Measurements from ENCODE around the gene STAU1. TPM values are rescaled to one million over a fixed set of nuclear protein-coding genes. Genes with fewer than 3 reads are reported as not detected.

The STAU1 gene
- total and polyA plus RNA-seq, 3 experiments from 2014 or later = 40.5 to 77.6 (median 76.8) TPM

DNA sequence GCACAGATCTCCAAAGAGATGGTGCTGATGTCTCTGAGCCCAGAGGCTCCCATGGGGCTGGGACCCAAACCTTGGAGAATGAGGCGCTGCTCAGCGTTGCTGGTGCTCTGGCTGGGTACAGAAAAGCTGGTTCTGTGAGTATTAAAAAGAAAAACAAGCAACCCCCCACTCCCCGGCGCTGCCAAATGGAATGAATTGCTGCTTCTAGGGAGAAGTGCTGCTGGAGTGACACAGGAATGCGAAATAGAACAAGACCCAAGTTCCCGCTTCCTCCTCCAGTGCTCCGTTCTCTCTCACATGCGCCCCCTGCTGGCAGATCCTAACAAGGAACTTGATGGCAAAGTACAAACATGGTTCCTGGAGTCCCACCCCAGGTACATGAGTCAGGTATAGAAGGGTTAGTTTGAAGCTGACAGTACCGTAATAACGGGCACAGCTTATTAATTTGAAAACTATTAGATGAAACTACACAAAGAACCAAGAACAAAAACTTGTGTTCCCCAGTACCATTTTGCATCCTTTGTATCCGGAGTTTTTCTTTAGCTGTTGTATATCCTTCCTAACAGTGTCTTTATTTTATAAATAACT is 29.0 kb upstream of the STAU1 start:
- Mint-ChIP-seq H3K36me3 (peaks cover 0 to 25% (median 0%) of the 10 kb centered on the region in 3 donors), H3K27ac (peak overlapping the region; percentile 48 to 96 (median 84)), H3K4me3 (peak overlapping the region; percentile 7 to 76 (median 68)), H3K9me3 (no peaks in the 10 kb centered on the region), H3K4me1 (peaks cover 27 to 40% (median 32%) of the 10 kb centered on the region in 3 donors), H3K27me3 (peaks cover 3 to 4% of the 10 kb centered on the region in 2 donors)
- POLR2A ChIA-PET = interaction anchor here (0.6 to 1.4 kb wide), 4 partner anchors 30 to 84 kb away, joined by 3 to 6 read pairs (median 6); partner anchors contain the start of gene STAU1
- H3K4me3 ChIP-seq (ENCODE audit: low read length) = no peak overlapping the region
- H3K9me3 ChIP-seq (ENCODE audit: low read length) = no peaks in the 10 kb centered on the region
- peaks cover 23% of the 10 kb centered on the region for H3K4me1 ChIP-seq (ENCODE audit: insufficient read depth, low read length)
- CTCF ChIA-PET = interaction anchor here (0.7 to 6.4 kb wide), 34 partner anchors 12 to 188 kb away, joined by 3 to 98 read pairs (median 5); partner anchors contain the start of gene STAU1
- no peaks in the 10 kb centered on the region for H3K36me3 ChIP-seq (ENCODE audit: insufficient read depth, low read length)
- peak; percentile 79 to 94 (median 89) for DNase-seq
- H3K27ac ChIP-seq (ENCODE audit: low read depth, low read length) = no peak overlapping the region
- no peaks in the 10 kb centered on the region for H3K27me3 ChIP-seq (ENCODE audit: insufficient read depth, low read length, poor library complexity, severe bottlenecking)

DNA sequence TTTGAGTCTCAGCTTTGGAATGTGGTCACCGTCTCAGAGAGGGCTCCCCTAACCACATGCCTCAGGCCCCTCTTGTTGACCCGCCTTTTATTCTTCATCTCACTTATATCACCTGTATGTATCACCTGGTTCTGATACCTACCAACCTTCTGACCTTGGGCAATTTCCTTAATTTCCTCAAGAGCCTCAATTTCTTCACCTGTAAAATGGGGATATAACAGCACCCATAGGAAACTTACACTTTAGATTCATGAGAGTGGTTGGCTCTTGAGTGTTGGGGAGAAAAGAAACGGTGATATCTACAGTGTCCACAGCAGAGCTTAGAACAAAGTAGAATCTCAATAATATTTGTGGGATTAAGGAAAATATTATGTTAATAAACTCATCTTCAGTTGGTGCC is 27.1 kb upstream of the STAU1 start:
- H3K36me3 ChIP-seq (ENCODE audit: insufficient read depth, low read length) = no peaks in the 10 kb centered on the region
- peaks cover 0 to 3% (median 2%) of the 10 kb centered on the region in 5 donors for H3K9me3 Mint-ChIP-seq
- H3K4me1 Mint-ChIP-seq = peaks cover 17 to 21% (median 20%) of the 10 kb centered on the region in 3 donors
- H3K4me1 ChIP-seq (ENCODE audit: insufficient read depth, low read length) = peaks cover 16% of the 10 kb centered on the region
- no peak for DNase-seq
- H3K27me3 Mint-ChIP-seq = peaks cover 3 to 4% of the 10 kb centered on the region in 2 donors
- no peaks in the 10 kb centered on the region for H3K9me3 ChIP-seq (ENCODE audit: low read length)
- ChIA-PET CTCF (interaction anchor here (0.6 to 6.4 kb wide), 6 partner anchors 10 to 86 kb away, joined by 3 to 98 read pairs (median 8); no protein-coding TSS in a partner anchor), POLR2A (no interaction called here)
- peaks cover 0 to 11% (median 3%) of the 10 kb centered on the region in 3 donors for H3K36me3 Mint-ChIP-seq
- H3K4me3 Mint-ChIP-seq = no peak overlapping the region
- H3K4me3 ChIP-seq (ENCODE audit: low read length) = no peak overlapping the region
- no peak overlapping the region for H3K27ac Mint-ChIP-seq
- no peak overlapping the region for H3K27ac ChIP-seq (ENCODE audit: low read depth, low read length)
- no peaks in the 10 kb centered on the region for H3K27me3 ChIP-seq (ENCODE audit: insufficient read depth, low read length, poor library complexity, severe bottlenecking)

DNA sequence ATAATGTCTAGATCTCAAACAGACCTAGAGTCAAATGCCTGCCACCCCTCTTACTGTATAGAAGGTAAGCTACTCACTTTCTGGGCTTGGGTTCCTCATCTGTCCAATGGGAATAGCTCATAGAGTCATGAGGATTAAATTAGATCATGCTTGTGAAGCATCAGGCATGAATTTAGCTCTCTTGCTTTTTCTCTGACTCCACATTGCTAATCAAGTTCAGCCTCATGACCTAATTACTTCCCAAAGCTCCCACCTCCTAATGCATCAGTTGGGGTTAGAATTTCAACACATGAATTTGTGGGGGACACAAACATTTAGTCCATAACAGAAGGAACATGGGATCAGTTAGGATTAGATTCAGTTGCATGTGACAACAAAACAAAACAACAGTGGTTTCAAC is 26.4 kb upstream of the STAU1 start:
- peaks cover 2 to 6% (median 4%) of the 10 kb centered on the region in 3 donors for H3K36me3 Mint-ChIP-seq
- ChIA-PET POLR2A (no interaction called here), CTCF (interaction anchor here (0.6 to 6.4 kb wide), 4 partner anchors 9 to 87 kb away, joined by 3 to 98 read pairs (median 4); no protein-coding TSS in a partner anchor)
- Histone ChIP-seq H3K27me3 (ENCODE audit: insufficient read depth, low read length, poor library complexity, severe bottlenecking) (no peaks in the 10 kb centered on the region), H3K4me1 (ENCODE audit: insufficient read depth, low read length) (peaks cover 10% of the 10 kb centered on the region), H3K9me3 (ENCODE audit: low read length) (no peaks in the 10 kb centered on the region), H3K36me3 (ENCODE audit: insufficient read depth, low read length) (no peaks in the 10 kb centered on the region), H3K4me3 (ENCODE audit: low read length) (no peak overlapping the region), H3K27ac (ENCODE audit: low read depth, low read length) (no peak overlapping the region)
- peaks cover 3 to 4% of the 10 kb centered on the region in 2 donors for H3K27me3 Mint-ChIP-seq
- H3K4me1 Mint-ChIP-seq = peaks cover 11 to 15% (median 14%) of the 10 kb centered on the region in 3 donors
- H3K9me3 Mint-ChIP-seq = peaks cover 0 to 6% (median 2%) of the 10 kb centered on the region in 5 donors
- H3K27ac Mint-ChIP-seq = no peak overlapping the region
- no peak for DNase-seq
- H3K4me3 Mint-ChIP-seq = no peak overlapping the region

DNA sequence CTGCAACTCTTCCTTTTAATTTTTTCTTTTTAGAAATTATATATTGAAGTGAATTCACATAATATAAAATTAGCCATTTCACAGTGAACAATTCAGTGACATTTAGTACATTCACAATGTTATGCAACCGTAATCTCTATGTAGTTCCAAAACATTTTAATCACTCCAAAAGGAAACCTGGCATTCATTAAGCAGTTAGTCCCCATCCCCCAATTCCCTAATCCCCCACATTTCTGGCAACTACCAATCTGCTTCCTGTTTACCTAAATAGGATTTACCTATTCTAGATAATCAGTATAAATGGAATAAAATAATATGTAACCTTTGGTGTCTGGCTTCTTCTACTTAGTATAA is 22.6 kb upstream of the STAU1 start:
- DNase-seq = no peak
- no peaks in the 10 kb centered on the region for H3K4me1 Mint-ChIP-seq
- CTCF ChIA-PET = interaction anchor here (0.9 kb wide), 1 partner anchor 78 kb away, joined by 3 read pairs; no protein-coding TSS in a partner anchor
- H3K27me3 Mint-ChIP-seq = peaks cover 3 to 5% of the 10 kb centered on the region in 2 donors
- no peak overlapping the region for H3K4me3 ChIP-seq (ENCODE audit: low read length)
- no peaks in the 10 kb centered on the region for H3K9me3 ChIP-seq (ENCODE audit: low read length)
- H3K4me3 Mint-ChIP-seq = no peak overlapping the region
- no peaks in the 10 kb centered on the region for H3K27me3 ChIP-seq (ENCODE audit: insufficient read depth, low read length, poor library complexity, severe bottlenecking)
- no peaks in the 10 kb centered on the region for H3K4me1 ChIP-seq (ENCODE audit: insufficient read depth, low read length)
- no peak overlapping the region for H3K27ac Mint-ChIP-seq
- peaks cover 0 to 6% (median 2%) of the 10 kb centered on the region in 3 donors for H3K36me3 Mint-ChIP-seq
- peaks cover 0 to 6% (median 2%) of the 10 kb centered on the region in 5 donors for H3K9me3 Mint-ChIP-seq
- POLR2A ChIA-PET = no interaction called here
- no peak overlapping the region for H3K27ac ChIP-seq (ENCODE audit: low read depth, low read length)
- no peaks in the 10 kb centered on the region for H3K36me3 ChIP-seq (ENCODE audit: insufficient read depth, low read length)

DNA sequence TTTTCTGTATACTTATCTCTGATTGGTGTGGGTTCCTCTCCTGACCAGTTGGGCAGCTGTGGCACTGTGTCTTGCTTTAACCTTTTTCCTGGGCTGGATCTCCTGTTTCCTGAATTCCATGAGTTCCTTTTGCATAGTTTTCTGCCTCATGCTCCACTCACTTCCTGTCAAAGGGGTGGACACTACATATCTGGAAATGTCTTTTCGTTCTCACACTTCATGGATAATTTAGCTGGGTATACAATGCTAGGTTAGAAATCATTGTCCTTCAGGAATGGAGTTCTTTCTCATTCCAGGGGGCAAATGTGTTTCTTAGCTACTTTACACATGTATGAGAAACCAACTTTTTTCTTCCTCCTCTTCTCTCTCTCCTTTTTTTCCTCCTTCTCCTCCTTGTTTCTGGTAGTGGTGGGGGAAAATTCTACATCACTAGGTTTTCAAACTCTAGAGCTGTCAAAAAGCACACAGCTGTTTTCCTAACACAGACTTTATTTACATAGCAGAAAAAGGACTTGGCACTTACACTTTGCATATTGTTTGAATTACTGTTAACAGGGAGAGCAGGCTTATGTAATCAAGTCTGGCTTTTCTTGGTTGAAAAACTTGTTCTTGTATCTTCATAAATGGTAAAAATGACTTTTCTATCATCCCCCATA is 22.1 kb upstream of the STAU1 start:
- Mint-ChIP-seq H3K4me1 (no peaks in the 10 kb centered on the region), H3K36me3 (peaks cover 0 to 6% (median 2%) of the 10 kb centered on the region in 3 donors), H3K27me3 (peaks cover 1 to 5% of the 10 kb centered on the region in 2 donors), H3K4me3 (no peak overlapping the region), H3K27ac (no peak overlapping the region), H3K9me3 (peaks cover 0 to 6% (median 2%) of the 10 kb centered on the region in 5 donors)
- no peaks in the 10 kb centered on the region for H3K9me3 ChIP-seq (ENCODE audit: low read length)
- H3K36me3 ChIP-seq (ENCODE audit: insufficient read depth, low read length) = no peaks in the 10 kb centered on the region
- H3K4me1 ChIP-seq (ENCODE audit: insufficient read depth, low read length) = no peaks in the 10 kb centered on the region
- DNase-seq = no peak
- H3K27me3 ChIP-seq (ENCODE audit: insufficient read depth, low read length, poor library complexity, severe bottlenecking) = no peaks in the 10 kb centered on the region
- H3K4me3 ChIP-seq (ENCODE audit: low read length) = no peak overlapping the region
- ChIA-PET CTCF (interaction anchor here (0.7 to 0.9 kb wide), 2 partner anchors 9 to 78 kb away, joined by 3 read pairs; partner anchors contain the start of gene DDX27), POLR2A (no interaction called here)
- no peak overlapping the region for H3K27ac ChIP-seq (ENCODE audit: low read depth, low read length)

DNA sequence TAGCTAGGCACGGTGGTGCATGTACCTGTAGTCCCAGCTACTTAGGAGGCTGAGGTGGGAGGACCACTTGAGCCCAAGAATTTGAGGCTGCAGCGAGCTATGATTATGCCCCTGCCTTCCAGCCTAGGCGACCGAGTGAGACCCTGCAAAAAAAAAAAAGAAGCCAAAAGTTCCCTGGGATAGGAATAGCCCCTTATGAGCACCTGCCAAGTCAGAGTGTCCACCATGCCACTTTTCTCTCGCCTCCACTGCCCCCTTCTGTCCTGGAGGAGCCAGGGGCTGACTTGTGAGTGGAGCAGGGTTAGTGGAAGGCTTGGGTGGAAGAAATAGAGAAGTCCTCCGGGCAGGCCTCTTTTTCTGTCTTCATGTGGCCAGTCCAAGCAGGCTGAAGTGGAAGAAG is 18.9 kb upstream of the STAU1 start:
- CTCF ChIA-PET = interaction anchor here (1.1 kb wide), 1 partner anchor 9 kb away, joined by 3 read pairs; no protein-coding TSS in a partner anchor
- DNase-seq = no peak

DNA sequence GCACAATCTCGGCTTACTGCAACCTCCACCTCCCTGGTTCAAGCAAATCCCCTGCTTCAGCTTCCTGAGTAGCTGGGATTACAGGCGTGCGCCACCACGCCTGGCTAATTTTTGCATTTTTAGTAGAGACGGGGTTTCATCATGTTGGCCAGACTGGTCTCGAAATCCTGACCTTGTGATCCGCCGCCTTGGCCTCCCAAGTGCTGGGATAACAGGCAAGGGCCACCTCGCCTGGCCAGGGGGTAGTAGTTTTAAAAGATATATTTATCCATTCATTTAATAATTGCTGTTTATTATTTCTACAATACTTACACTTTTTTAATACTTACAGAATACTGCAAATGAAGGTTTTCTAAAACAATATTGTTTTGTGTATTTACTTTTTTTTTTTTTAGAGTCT is 15.6 kb upstream of the STAU1 start:
- no peak overlapping the region for H3K4me3 Mint-ChIP-seq
- H3K27ac Mint-ChIP-seq = no peak overlapping the region
- no peaks in the 10 kb centered on the region for H3K9me3 ChIP-seq (ENCODE audit: low read length)
- DNase-seq = no peak
- H3K36me3 ChIP-seq (ENCODE audit: insufficient read depth, low read length) = no peaks in the 10 kb centered on the region
- H3K27me3 ChIP-seq (ENCODE audit: insufficient read depth, low read length, poor library complexity, severe bottlenecking) = no peaks in the 10 kb centered on the region
- H3K27me3 Mint-ChIP-seq = peaks cover 0 to 1% of the 10 kb centered on the region in 2 donors
- CTCF ChIA-PET = no interaction called here
- H3K27ac ChIP-seq (ENCODE audit: low read depth, low read length) = no peak overlapping the region
- no peak overlapping the region for H3K4me3 ChIP-seq (ENCODE audit: low read length)
- POLR2A ChIA-PET = no interaction called here
- H3K4me1 ChIP-seq (ENCODE audit: insufficient read depth, low read length) = no peaks in the 10 kb centered on the region
- no peaks in the 10 kb centered on the region for H3K36me3 Mint-ChIP-seq
- H3K9me3 Mint-ChIP-seq = peaks cover 0 to 2% (median 0%) of the 10 kb centered on the region in 5 donors
- no peaks in the 10 kb centered on the region for H3K4me1 Mint-ChIP-seq

More for the DNA sequence above, 18.9 kb upstream of the STAU1 start:
- Mint-ChIP-seq H3K27me3 (peaks cover 0 to 1% of the 10 kb centered on the region in 2 donors), H3K4me3 (no peak overlapping the region), H3K27ac (no peak overlapping the region), H3K36me3 (peaks cover 0 to 6% (median 2%) of the 10 kb centered on the region in 3 donors), H3K4me1 (no peaks in the 10 kb centered on the region), H3K9me3 (peaks cover 0 to 6% (median 3%) of the 10 kb centered on the region in 5 donors)
- POLR2A ChIA-PET = no interaction called here
- no peaks in the 10 kb centered on the region for H3K4me1 ChIP-seq (ENCODE audit: insufficient read depth, low read length)
- no peaks in the 10 kb centered on the region for H3K9me3 ChIP-seq (ENCODE audit: low read length)
- H3K27me3 ChIP-seq (ENCODE audit: insufficient read depth, low read length, poor library complexity, severe bottlenecking) = no peaks in the 10 kb centered on the region
- H3K4me3 ChIP-seq (ENCODE audit: low read length) = no peak overlapping the region
- H3K27ac ChIP-seq (ENCODE audit: low read depth, low read length) = no peak overlapping the region
- no peaks in the 10 kb centered on the region for H3K36me3 ChIP-seq (ENCODE audit: insufficient read depth, low read length)

DNA sequence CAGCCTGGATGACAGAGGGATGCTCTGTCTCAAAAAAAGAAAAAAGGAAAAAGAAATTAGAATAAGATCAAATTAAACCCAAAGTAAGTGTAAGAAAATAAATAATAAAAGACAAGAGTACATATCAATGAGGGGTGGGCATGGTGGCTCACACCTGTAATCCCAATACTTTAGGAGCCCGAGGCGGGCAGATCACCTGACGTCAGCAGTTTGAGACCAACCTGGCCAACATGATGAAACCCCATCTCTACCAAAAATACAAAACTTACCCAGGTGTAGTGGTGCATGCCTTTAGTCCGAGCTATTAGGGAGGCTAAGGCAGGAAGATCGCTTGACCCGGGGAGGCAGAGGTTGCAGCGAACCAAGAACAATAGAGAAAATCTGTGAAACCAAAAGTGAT is 14.9 kb upstream of the STAU1 start:
- Mint-ChIP-seq H3K27me3 (peaks cover 0 to 1% of the 10 kb centered on the region in 2 donors), H3K36me3 (no peaks in the 10 kb centered on the region), H3K9me3 (peaks cover 0 to 2% (median 0%) of the 10 kb centered on the region in 5 donors), H3K4me1 (no peaks in the 10 kb centered on the region), H3K27ac (peak overlapping the region in 2 of 8 donors; percentile 43 to 66), H3K4me3 (no peak overlapping the region)
- no peak for DNase-seq
- ChIA-PET CTCF (interaction anchor here (1.6 kb wide), 1 partner anchor 14 kb away, joined by 6 read pairs; no protein-coding TSS in a partner anchor), POLR2A (no interaction called here)
- Histone ChIP-seq H3K4me1 (ENCODE audit: insufficient read depth, low read length) (no peaks in the 10 kb centered on the region), H3K36me3 (ENCODE audit: insufficient read depth, low read length) (no peaks in the 10 kb centered on the region), H3K9me3 (ENCODE audit: low read length) (no peaks in the 10 kb centered on the region), H3K4me3 (ENCODE audit: low read length) (no peak overlapping the region), H3K27me3 (ENCODE audit: insufficient read depth, low read length, poor library complexity, severe bottlenecking) (no peaks in the 10 kb centered on the region), H3K27ac (ENCODE audit: low read depth, low read length) (no peak overlapping the region)

Data from CD8-positive, alpha-beta memory T cell (primary cell).